GM04503 (cell line): ENCODE results near the gene C1QTNF3.
"Not testable (repeated sequence)": the region's sequence is repeated elsewhere in the genome, so short reads cannot be mapped to it uniquely, and the experiment has no call there.

Experiments
- DNase-seq: peaks from one replicate; pipeline ENCODE4 v3.0.0-alpha.2; 2012; ENCODE audit warnings: low read depth

The C1QTNF3 gene

GRCh38 chr5:34043099-34043876 lies at the start of gene C1QTNF3:
C1QTNF3 (minus strand) TSS chr5:34043213; CDS start chr5:34043125, 88 bp downstream.
- no peak for DNase-seq

- DNase-seq: not testable (repeated sequence)
Observed at GRCh38 chr5:34091039-34091438, 48.0 kb upstream of the C1QTNF3 start.

- not testable (repeated sequence) for DNase-seq
Observed at GRCh38 chr5:34089802-34090201, 46.8 kb upstream of the C1QTNF3 start.

GRCh38 chr5:34087728-34088127 lies 44.7 kb upstream of the C1QTNF3 start:
- not testable (repeated sequence) for DNase-seq

- DNase-seq: not testable (repeated sequence)
Observed at GRCh38 chr5:34083898-34084297, 40.9 kb upstream of the C1QTNF3 start.

- DNase-seq: not testable (repeated sequence)
Observed at GRCh38 chr5:34079505-34079904, 36.5 kb upstream of the C1QTNF3 start.

GRCh38 chr5:34077636-34078035 lies 34.6 kb upstream of the C1QTNF3 start:
- not testable (repeated sequence) for DNase-seq

- not testable (repeated sequence) for DNase-seq
Observed at GRCh38 chr5:34076719-34077364, 33.8 kb upstream of the C1QTNF3 start.

GRCh38 chr5:34074472-34074871 lies 31.5 kb upstream of the C1QTNF3 start:
- not testable (repeated sequence) for DNase-seq

- DNase-seq: not testable (repeated sequence)
Observed at GRCh38 chr5:34074071-34074470, 31.1 kb upstream of the C1QTNF3 start.

- not testable (repeated sequence) for DNase-seq
Observed at GRCh38 chr5:34070626-34071025, 27.6 kb upstream of the C1QTNF3 start.

- no peak for DNase-seq
Observed at GRCh38 chr5:34064656-34065055, 21.6 kb upstream of the C1QTNF3 start.

GRCh38 chr5:34062419-34062818 lies 19.4 kb upstream of the C1QTNF3 start:
- no peak for DNase-seq

GRCh38 chr5:34061993-34062392 lies 19.0 kb upstream of the C1QTNF3 start:
- no peak for DNase-seq

- no peak for DNase-seq
Observed at GRCh38 chr5:34059977-34060376, 17.0 kb upstream of the C1QTNF3 start.

- no peak for DNase-seq
Observed at GRCh38 chr5:34058532-34058931, 15.5 kb upstream of the C1QTNF3 start.

- DNase-seq: no peak
Observed at GRCh38 chr5:34057569-34057968, 14.6 kb upstream of the C1QTNF3 start.

- DNase-seq: no peak
Observed at GRCh38 chr5:34057118-34057517, 14.1 kb upstream of the C1QTNF3 start.

- no peak for DNase-seq
Observed at GRCh38 chr5:34055667-34056066, 12.7 kb upstream of the C1QTNF3 start.

- no peak for DNase-seq
Observed at GRCh38 chr5:34054400-34054729, 11.4 kb upstream of the C1QTNF3 start.

- no peak for DNase-seq
Observed at GRCh38 chr5:34053571-34054399, 10.8 kb upstream of the C1QTNF3 start.

GRCh38 chr5:34053133-34053532 lies 10.1 kb upstream of the C1QTNF3 start:
- peak; percentile 86 for DNase-seq
